Measurements from ENCODE around the gene ANXA1. TPM values are rescaled to one million over a fixed set of nuclear protein-coding genes. Genes with fewer than 3 reads are reported as not detected.

The ANXA1 gene
- total and polyA plus RNA-seq, 4 experiments from 2014 or later: 324 to 1,202 (median 478) TPM

- ChIA-PET CTCF (ENCODE audit: partially characterized antibody) (interaction anchor here (1.0 to 4.7 kb wide), 4 partner anchors 21 to 33 kb away, joined by 3 to 26 read pairs (median 8); no protein-coding TSS in a partner anchor), POLR2A (ENCODE audit: partially characterized antibody) (interaction anchor here (1.1 to 7.3 kb wide), 5 partner anchors 11 to 28 kb away, joined by 3 to 116 read pairs (median 41); partner anchors contain the start of gene ANXA1)
- Mint-ChIP-seq H3K36me3 (peaks cover 0 to 2% of the 10 kb centered on the region in 2 donors), H3K4me3 (peak overlapping the region in 5 of 8 donors; percentile 5 to 39 (median 7)), H3K9me3 (no peaks in the 10 kb centered on the region), H3K27ac (peak overlapping the region in 6 of 7 donors; percentile 33 to 91 (median 78)), H3K4me1 (peaks cover 24 to 50% (median 34%) of the 10 kb centered on the region in 4 donors), H3K27me3 (no peaks in the 10 kb centered on the region)
- Histone ChIP-seq H3K36me3 (ENCODE audit: insufficient read depth, low read length) (no peaks in the 10 kb centered on the region), H3K4me3 (ENCODE audit: low read length in 2 of 2) (no peak overlapping the region), H3K4me1 (ENCODE audit: insufficient read depth, low read length) (peaks cover 47% of the 10 kb centered on the region), H3K9me3 (ENCODE audit: control insufficient read depth in 1 of 2, low read length in 2 of 2) (no peaks in the 10 kb centered on the region), H3K27ac (ENCODE audit: low read depth, low read length) (no peak overlapping the region), H3K27me3 (ENCODE audit: insufficient read depth, low read length) (no peaks in the 10 kb centered on the region)
- no peak for DNase-seq
- intact Hi-C loops (cut with micrococcal nuclease): loop anchor here (5.0 kb wide), 1 partner anchor 768 kb away; no protein-coding TSS in a partner anchor
Observed at GRCh38 chr9:73129941-73130685, 21.6 kb upstream of the ANXA1 start.

GRCh38 chr9:73131461-73131860, 20.2 kb upstream of the ANXA1 start:
- Histone ChIP-seq H3K36me3 (ENCODE audit: insufficient read depth, low read length) (no peaks in the 10 kb centered on the region), H3K9me3 (ENCODE audit: control insufficient read depth in 1 of 2, low read length in 2 of 2) (no peaks in the 10 kb centered on the region), H3K27me3 (ENCODE audit: insufficient read depth, low read length) (no peaks in the 10 kb centered on the region), H3K4me3 (ENCODE audit: low read length in 2 of 2) (peak overlapping the region in 1 of 2 donors; percentile 62), H3K27ac (ENCODE audit: low read depth, low read length) (peak overlapping the region; percentile 91), H3K4me1 (ENCODE audit: insufficient read depth, low read length) (peaks cover 47% of the 10 kb centered on the region)
- ChIA-PET CTCF (ENCODE audit: partially characterized antibody) (interaction anchor here (1.3 to 4.7 kb wide), 5 partner anchors 14 to 25 kb away, joined by 3 to 26 read pairs (median 4); no protein-coding TSS in a partner anchor), POLR2A (ENCODE audit: partially characterized antibody) (interaction anchor here (0.8 to 7.3 kb wide), 10 partner anchors 13 to 32 kb away, joined by 3 to 116 read pairs (median 8); partner anchors contain the start of gene ANXA1)
- Mint-ChIP-seq H3K4me1 (peaks cover 24 to 50% (median 35%) of the 10 kb centered on the region in 4 donors), H3K36me3 (peaks cover 0 to 2% of the 10 kb centered on the region in 2 donors), H3K4me3 (peak overlapping the region; percentile 70 to 95 (median 92)), H3K27ac (peak overlapping the region; percentile 84 to 99 (median 97)), H3K9me3 (no peaks in the 10 kb centered on the region), H3K27me3 (no peaks in the 10 kb centered on the region)
- intact Hi-C loops (cut with micrococcal nuclease): loop anchor here (5.0 kb wide), 1 partner anchor 769 kb away; no protein-coding TSS in a partner anchor
- no peak for DNase-seq

GRCh38 chr9:73132034-73132776, 19.5 kb upstream of the ANXA1 start:
- ChIA-PET CTCF (ENCODE audit: partially characterized antibody) (interaction anchor here (1.5 to 4.7 kb wide), 6 partner anchors 18 to 25 kb away, joined by 3 to 26 read pairs (median 8); no protein-coding TSS in a partner anchor), POLR2A (ENCODE audit: partially characterized antibody) (interaction anchor here (0.6 to 7.3 kb wide), 16 partner anchors 11 to 767 kb away, joined by 3 to 116 read pairs (median 6); partner anchors contain the start of genes ANXA1 and ZFAND5)
- peak; percentile 84 to 90 (median 89) for DNase-seq
- no peaks in the 10 kb centered on the region for H3K9me3 ChIP-seq (ENCODE audit: control insufficient read depth in 1 of 2, low read length in 2 of 2)
- Mint-ChIP-seq H3K9me3 (no peaks in the 10 kb centered on the region), H3K27ac (peak overlapping the region; percentile 84 to 99 (median 97)), H3K4me1 (peaks cover 24 to 50% (median 35%) of the 10 kb centered on the region in 4 donors), H3K27me3 (no peaks in the 10 kb centered on the region), H3K4me3 (peak overlapping the region; percentile 70 to 95 (median 92)), H3K36me3 (peaks cover 0 to 2% of the 10 kb centered on the region in 2 donors)
- intact Hi-C loops (cut with micrococcal nuclease): loop anchor here (1.0 to 5.0 kb wide), 5 partner anchors 8 to 770 kb away; partner anchors contain the start of gene ANXA1
- H3K36me3 ChIP-seq (ENCODE audit: insufficient read depth, low read length): no peaks in the 10 kb centered on the region
- no peaks in the 10 kb centered on the region for H3K27me3 ChIP-seq (ENCODE audit: insufficient read depth, low read length)
- peak overlapping the region; percentile 62 to 75 for H3K4me3 ChIP-seq (ENCODE audit: low read length in 2 of 2)
- H3K4me1 ChIP-seq (ENCODE audit: insufficient read depth, low read length): peaks cover 47% of the 10 kb centered on the region
- peak overlapping the region; percentile 91 for H3K27ac ChIP-seq (ENCODE audit: low read depth, low read length)

GRCh38 chr9:73133022-73133651, 18.5 kb upstream of the ANXA1 start:
- Mint-ChIP-seq H3K27ac (peak overlapping the region; percentile 84 to 99 (median 97)), H3K4me3 (peak overlapping the region; percentile 83 to 95 (median 92)), H3K9me3 (no peaks in the 10 kb centered on the region), H3K36me3 (peaks cover 0 to 2% of the 10 kb centered on the region in 2 donors), H3K4me1 (peaks cover 24 to 46% (median 35%) of the 10 kb centered on the region in 4 donors), H3K27me3 (no peaks in the 10 kb centered on the region)
- intact Hi-C loops (cut with micrococcal nuclease): loop anchor here (2.0 to 5.0 kb wide), 2 partner anchors 16 to 771 kb away; no protein-coding TSS in a partner anchor
- peaks cover 42% of the 10 kb centered on the region for H3K4me1 ChIP-seq (ENCODE audit: insufficient read depth, low read length)
- H3K36me3 ChIP-seq (ENCODE audit: insufficient read depth, low read length): no peaks in the 10 kb centered on the region
- ChIA-PET CTCF (ENCODE audit: partially characterized antibody) (interaction anchor here (1.4 to 4.7 kb wide), 6 partner anchors 9 to 26 kb away, joined by 3 to 26 read pairs (median 7); no protein-coding TSS in a partner anchor), POLR2A (ENCODE audit: partially characterized antibody) (interaction anchor here (0.6 to 7.3 kb wide), 16 partner anchors 10 to 1222 kb away, joined by 3 to 116 read pairs (median 6); partner anchors contain the start of genes ABHD17B, ANXA1, C9orf85 and ZFAND5)
- peak overlapping the region; percentile 91 for H3K27ac ChIP-seq (ENCODE audit: low read depth, low read length)
- peak in 3 of 5 donors; percentile 15 to 28 (median 20) for DNase-seq
- H3K27me3 ChIP-seq (ENCODE audit: insufficient read depth, low read length): no peaks in the 10 kb centered on the region
- no peaks in the 10 kb centered on the region for H3K9me3 ChIP-seq (ENCODE audit: control insufficient read depth in 1 of 2, low read length in 2 of 2)
- H3K4me3 ChIP-seq (ENCODE audit: low read length in 2 of 2): peak overlapping the region; percentile 62 to 75

- Mint-ChIP-seq H3K27me3 (no peaks in the 10 kb centered on the region), H3K36me3 (peaks cover 0 to 2% of the 10 kb centered on the region in 2 donors), H3K4me1 (peaks cover 22 to 44% (median 31%) of the 10 kb centered on the region in 4 donors), H3K4me3 (peak overlapping the region in 3 of 8 donors; percentile 4 to 36 (median 28)), H3K27ac (peak overlapping the region; percentile 19 to 99 (median 64)), H3K9me3 (no peaks in the 10 kb centered on the region)
- Histone ChIP-seq H3K9me3 (ENCODE audit: control insufficient read depth in 1 of 2, low read length in 2 of 2) (no peaks in the 10 kb centered on the region), H3K36me3 (ENCODE audit: insufficient read depth, low read length) (no peaks in the 10 kb centered on the region), H3K4me1 (ENCODE audit: insufficient read depth, low read length) (peaks cover 35% of the 10 kb centered on the region), H3K27ac (ENCODE audit: low read depth, low read length) (no peak overlapping the region), H3K27me3 (ENCODE audit: insufficient read depth, low read length) (no peaks in the 10 kb centered on the region), H3K4me3 (ENCODE audit: low read length in 2 of 2) (no peak overlapping the region)
- DNase-seq: no peak
- intact Hi-C loops (cut with micrococcal nuclease): loop anchor here (2.0 to 5.0 kb wide), 2 partner anchors 17 to 772 kb away; no protein-coding TSS in a partner anchor
- ChIA-PET POLR2A (ENCODE audit: partially characterized antibody) (interaction anchor here (0.7 to 7.3 kb wide), 6 partner anchors 11 to 1223 kb away, joined by 3 to 116 read pairs (median 27); partner anchors contain the start of genes ABHD17B, ANXA1, C9orf85 and ZFAND5), CTCF (ENCODE audit: partially characterized antibody) (interaction anchor here (1.4 to 2.4 kb wide), 4 partner anchors 8 to 26 kb away, joined by 3 to 9 read pairs (median 7); no protein-coding TSS in a partner anchor)
Observed at GRCh38 chr9:73133921-73134407, 17.7 kb upstream of the ANXA1 start.

- H3K36me3 Mint-ChIP-seq: peaks cover 0 to 2% of the 10 kb centered on the region in 2 donors
- no peaks in the 10 kb centered on the region for H3K27me3 ChIP-seq (ENCODE audit: insufficient read depth, low read length)
- no peak overlapping the region for H3K27ac ChIP-seq (ENCODE audit: low read depth, low read length)
- DNase-seq: no peak
- H3K36me3 ChIP-seq (ENCODE audit: insufficient read depth, low read length): no peaks in the 10 kb centered on the region
- ChIA-PET POLR2A (ENCODE audit: partially characterized antibody) (interaction anchor here (0.7 to 7.3 kb wide), 5 partner anchors 13 to 34 kb away, joined by 3 to 116 read pairs (median 8); partner anchors contain the start of gene ANXA1), CTCF (ENCODE audit: partially characterized antibody) (interaction anchor here (0.9 to 1.5 kb wide), 2 partner anchors 8 to 9 kb away, joined by 3 read pairs; no protein-coding TSS in a partner anchor)
- intact Hi-C loops (cut with micrococcal nuclease): no loop called here
- H3K9me3 ChIP-seq (ENCODE audit: control insufficient read depth in 1 of 2, low read length in 2 of 2): no peaks in the 10 kb centered on the region
- H3K27me3 Mint-ChIP-seq: no peaks in the 10 kb centered on the region
- H3K4me1 ChIP-seq (ENCODE audit: insufficient read depth, low read length): peaks cover 31% of the 10 kb centered on the region
- H3K27ac Mint-ChIP-seq: peak overlapping the region in 2 of 7 donors; percentile 13 to 46
- H3K4me1 Mint-ChIP-seq: peaks cover 15 to 33% (median 24%) of the 10 kb centered on the region in 4 donors
- H3K4me3 ChIP-seq (ENCODE audit: low read length in 2 of 2): no peak overlapping the region
- no peak overlapping the region for H3K4me3 Mint-ChIP-seq
- H3K9me3 Mint-ChIP-seq: no peaks in the 10 kb centered on the region
Observed at GRCh38 chr9:73135394-73135793, 16.3 kb upstream of the ANXA1 start.

All from CD4-positive, alpha-beta memory T cell (primary cell).